HG02943 (cell line): Measurements from ENCODE around the gene CTNNA2.

Experiments used
- ATAC-seq: cut with Tn5 transposase; IDR thresholded peaks from one replicate; pipeline ENCODE4 v1.9.1; 2021; ENCODE audit warnings: mild to moderate bottlenecking, low read depth, moderate library complexity; ENCODE audit not compliant: unreplicated experiment

CTNNA2 gene

DNA sequence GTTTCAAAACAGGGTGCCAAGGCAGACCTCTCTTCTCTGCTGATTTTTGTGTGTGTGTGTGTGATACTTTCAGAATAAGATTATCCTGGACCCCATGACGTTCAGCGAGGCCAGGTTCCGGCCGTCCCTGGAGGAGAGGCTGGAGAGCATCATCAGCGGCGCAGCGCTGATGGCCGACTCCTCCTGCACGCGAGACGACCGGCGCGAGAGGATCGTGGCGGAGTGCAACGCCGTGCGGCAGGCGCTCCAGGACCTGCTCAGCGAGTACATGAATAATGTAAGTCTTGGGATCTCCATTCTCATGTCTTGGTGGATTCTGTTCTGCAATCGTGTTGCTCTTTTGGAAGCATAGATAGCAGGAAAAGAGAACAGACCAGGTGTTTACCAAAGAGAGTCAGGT is 396.7 kb downstream of the CTNNA2 start:
- ATAC-seq = no peak

DNA sequence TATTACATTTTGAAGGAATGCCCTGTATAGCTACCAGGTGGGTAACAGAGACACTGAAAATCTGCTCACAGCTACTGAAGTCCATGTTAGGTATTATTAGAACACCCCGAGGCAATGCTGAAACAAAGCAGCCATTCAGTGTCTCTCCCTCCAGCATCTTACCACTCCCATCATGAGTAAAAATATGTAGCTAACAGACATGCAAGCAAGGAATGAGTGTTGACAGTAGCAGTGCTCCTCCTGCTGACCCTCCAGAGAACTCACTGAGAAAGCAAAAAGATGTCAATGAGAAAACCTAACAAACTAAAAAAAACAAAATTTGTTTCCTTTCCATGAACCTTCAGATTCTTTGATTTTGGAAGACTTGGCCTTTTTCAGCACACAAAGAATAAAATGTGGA is 397.8 kb downstream of the CTNNA2 start:
- no peak for ATAC-seq

DNA sequence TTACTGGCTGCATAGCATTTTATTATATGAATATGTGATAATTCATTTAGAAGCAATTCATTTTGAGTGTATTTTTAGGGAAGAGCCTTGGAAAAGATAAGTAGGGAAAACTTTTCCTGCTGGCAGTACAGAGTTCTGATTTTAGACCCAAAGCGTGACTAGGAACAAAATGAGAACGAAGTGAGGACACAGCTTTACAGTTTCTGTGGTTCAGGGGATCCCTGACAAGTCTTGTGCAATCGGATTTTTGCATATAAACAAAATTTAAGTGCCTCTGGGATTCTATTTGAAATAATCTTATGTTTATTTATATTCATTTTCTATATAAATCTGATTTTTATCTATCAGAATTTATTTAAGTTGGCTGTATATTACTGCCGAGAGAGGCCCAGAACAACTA is 402.6 kb downstream of the CTNNA2 start:
- no peak for ATAC-seq

DNA sequence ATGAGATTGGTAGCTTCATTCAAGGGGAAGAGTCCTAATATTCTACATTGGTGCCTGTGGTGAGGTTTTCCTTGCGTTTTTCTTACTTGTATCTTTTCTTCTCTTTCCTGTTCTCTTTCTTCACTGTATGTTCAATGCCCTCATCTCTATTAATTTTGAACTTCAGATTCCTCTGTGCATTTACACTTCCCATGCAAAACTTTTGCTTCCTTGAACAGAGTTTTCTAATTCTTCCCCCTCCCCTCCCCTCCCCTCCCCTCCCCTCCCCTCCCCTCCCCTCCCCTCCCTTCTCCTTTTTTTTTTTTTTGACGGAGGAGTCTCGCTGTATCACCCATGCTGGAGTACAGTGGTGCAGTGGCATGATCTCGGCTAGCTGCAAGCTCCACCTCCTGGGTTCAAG is 403.4 kb downstream of the CTNNA2 start:
- ATAC-seq = no peak

DNA sequence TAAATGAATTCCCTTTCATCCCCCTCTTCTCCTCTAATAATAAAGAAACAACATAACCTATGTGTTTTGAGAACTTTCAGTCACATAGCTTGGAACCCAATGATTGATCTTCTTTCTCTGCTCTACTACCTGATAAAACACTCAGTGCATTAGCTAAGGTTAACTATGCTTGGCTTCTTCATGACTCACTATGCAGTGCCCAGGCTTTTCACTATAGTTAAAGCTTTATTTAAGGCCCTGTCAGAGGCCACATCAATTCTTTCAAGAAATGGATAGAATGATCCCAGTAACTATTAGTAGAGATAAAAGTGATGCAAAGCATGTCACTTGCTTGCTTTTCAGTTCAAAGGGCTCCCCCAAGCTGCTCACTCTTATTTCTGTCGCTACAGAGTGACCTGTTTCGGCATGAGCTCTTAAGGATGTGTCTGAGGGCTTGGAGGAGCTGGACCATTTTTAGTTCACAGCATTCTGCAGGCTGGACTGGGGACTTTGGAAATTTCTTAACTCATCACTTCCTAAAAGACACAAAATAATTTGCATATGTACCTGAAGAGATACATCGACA is 407.7 kb downstream of the CTNNA2 start:
- ATAC-seq = no peak

DNA sequence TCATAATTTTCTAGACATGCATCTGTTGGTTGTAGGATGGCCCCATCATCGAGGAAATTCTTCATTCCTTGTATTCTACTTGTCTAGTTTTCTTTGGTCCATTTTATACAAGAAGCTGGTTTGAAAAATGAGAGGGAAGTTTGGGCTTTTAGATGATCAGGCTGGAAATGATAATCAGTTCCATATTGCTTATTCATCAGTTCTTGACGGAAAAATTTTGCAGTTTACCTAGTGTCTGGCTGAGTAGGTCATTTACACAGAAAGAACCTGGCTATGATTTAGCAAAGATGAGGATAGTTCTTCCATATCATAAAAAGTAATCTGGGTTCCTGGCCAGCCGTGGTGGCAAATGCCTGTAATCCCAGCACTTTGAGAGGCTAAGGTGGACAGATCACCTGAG is 416.8 kb downstream of the CTNNA2 start:
- no peak for ATAC-seq

DNA sequence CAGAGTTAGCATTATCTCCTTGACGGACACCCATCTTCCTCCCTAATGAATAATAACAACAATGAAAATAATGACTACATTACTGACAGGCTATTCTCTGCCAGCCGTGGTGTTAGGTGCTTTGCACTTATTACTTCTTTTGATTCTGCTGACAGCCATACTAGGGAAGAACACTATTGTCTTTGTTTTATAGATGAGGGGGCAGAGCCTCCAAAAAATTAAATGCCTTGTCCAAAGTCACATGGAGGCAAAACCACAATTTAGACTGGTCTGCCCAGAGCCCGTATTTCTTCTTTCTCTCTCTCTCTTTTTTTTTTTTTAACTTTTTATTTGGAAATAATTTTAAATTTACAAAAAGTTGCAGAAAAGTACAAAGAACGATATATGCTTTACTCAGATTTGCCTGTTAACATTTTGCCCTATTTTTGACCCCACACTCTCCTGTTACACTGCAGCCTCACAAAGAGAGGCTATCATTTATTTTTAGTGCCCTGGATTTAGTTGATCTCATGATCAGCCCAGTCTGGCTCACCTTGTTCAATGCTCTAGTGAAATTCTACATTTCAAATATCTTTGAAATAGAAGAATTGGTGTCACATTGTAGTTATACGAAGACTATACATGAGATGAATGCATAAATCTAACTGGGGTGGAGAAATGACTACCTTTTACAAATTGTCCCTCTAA is 422.3 kb downstream of the CTNNA2 start:
- ATAC-seq = no peak

DNA sequence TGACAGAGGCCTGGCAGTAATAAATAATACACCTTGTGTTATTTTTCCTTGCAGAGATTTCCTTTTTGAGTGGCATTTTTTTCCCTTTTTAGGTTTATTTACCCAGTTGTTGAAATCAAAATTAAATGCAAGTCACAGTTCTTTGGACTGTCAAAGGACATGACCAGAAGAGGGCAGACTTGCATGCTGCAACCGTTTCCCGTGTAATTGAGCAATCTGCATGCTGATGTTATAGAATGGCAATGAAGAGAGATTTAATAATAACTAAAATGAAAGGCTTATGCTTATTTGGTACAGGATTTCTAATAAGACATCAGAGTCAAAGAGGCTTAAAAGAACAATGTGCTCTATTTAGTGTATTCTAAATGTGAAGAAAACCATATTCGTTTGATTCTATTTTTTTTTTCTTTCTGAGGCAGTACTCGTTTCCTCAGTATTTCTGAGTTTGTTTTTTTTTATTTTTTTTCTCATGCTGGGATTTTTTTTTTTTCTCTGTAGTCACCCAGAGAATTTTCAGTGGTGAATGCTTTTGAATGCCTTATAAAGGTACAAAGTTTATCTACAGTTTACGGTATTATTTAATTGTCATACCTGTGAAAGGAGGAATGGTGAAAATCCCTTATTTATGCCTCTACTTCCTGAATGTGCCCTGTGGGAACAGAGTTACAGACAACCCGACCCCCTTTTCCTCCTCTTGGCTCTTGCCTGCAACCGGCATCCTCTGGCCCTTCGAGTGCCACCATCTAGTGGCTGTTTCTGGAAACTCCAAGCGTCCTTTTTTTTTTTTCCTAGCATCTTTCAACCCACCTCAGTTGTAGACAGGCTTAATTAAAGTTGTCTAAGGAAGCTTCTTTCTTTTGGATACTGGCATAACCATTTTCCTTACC is 423.2 kb downstream of the CTNNA2 start:
- no peak for ATAC-seq

DNA sequence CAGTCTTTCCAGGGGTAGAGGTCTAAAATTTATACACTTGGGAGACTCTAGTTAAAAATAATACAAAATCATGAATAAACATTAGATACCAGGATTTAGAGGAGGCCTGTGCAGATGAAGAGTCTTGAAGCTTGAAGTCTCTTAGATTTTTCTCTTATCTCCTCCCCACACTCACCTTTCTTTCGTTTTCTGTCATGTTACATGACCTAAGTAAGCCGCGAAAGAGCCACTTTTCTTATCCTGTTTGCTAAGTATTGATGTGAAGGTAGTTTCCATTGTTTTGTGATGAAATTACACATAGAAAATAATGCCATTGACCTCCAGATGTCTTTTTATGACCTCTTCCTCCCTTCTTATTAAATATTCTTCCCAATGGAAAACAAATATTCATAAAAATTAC is 423.9 kb downstream of the CTNNA2 start:
- no peak for ATAC-seq

DNA sequence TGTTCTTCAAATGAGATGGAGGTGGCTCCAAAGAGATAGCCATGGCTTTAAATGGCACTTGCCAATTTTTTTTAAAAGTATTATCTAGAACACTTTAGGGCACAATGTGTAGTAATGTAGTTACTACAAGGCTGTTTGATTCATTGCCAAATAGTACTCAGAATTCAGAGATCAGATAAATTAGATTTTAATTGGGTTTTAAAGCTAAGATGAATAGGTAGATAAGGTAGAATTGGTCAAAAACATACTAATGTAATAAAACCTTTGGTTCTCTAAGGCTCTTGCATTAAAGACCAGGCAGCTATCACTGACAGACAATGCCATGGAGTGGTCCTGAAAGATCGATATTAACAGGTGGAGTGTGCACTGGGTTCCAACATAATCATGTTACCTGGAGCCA is 425.8 kb downstream of the CTNNA2 start:
- no peak for ATAC-seq

DNA sequence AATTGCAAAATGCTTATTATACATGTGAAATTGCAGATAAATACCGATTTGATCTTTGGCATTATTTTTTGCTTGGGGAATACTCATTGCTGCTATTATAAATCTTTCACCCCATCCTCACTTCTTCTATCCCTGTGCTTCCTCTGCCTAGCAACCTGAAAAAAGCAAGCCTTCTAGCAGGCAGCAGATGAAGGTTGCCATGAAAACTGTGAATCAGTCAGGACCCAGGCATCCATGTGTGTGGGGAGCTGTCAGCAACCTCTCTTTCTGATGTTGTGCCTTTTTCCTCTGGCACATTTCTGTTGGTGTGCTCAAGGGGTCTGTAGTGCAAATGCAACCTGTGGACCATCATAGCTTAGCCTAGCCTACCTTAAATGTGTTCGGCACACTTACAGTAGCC is 427.5 kb downstream of the CTNNA2 start:
- ATAC-seq = no peak

DNA sequence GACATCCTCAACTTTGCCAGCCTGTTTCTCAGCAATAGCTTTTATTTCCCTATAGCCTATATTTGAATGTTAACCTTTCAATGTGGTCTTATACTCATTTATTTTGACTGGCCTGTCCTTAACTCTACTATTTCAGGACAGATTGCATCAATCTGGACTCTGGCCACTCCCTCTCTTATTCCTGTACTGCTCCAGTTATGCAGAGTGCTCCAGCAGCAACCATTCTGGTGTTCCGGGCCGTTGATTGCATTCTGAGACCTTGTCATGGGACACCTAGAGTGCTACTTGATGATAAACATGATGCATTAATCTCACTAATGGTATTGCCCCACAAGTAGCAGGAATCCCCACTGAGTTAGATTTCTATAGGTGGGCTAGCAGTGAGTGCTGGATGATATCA is 428.3 kb downstream of the CTNNA2 start:
- ATAC-seq = no peak

DNA sequence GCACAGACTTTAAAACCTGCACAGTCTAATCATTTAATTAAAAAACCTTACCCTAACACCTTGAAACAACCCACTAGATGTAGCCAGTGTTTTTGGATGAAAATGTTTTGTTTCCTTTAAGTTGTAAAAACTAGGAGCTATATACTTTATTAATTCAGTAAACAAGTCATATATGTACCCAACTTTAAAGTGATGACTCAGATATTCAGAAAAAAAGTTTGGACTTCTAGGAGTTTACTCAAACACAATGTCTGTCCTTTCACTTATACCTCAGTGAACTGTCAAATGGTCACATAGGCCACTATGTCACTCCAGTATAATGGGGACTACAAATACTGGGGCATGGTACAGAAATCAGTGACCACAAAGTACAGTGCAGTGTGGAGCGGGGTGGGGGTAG is 431.4 kb downstream of the CTNNA2 start:
- no peak for ATAC-seq

DNA sequence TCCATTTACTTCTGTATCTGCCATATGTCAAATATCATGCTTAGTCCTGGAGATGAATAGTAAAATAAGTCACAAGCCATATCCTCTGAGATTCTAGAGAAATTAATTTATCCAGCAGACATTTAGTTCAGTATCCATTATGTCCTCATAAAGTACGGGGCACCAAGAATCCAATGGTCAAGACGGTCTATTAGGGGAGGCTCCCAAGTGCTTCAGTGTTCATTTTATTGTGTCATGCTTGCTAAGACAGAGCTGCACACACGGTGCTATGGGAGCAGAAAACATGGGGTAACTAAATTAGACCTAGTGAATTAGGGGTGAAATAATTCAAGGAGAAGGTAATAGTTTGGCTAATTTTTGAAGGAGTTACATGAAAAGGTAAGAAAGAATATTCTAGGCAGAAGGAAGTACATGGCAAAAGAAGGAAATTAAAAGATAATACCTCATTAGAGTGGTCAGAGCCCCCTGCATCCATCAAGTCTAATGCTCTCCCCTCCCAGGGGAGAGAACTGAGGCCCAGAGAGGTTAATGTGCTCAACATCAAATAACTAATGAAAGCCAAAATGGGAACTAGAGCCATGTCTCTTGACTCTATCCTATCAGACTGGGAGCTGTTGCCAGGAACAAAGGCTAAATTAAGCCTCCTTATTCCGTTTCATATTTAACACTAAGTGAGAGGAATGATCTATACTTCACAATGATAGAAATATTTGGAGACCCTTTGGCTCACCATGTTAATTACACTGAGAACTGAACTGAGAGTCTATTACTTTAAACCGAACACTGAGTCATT is 433.0 kb downstream of the CTNNA2 start:
- ATAC-seq = no peak

DNA sequence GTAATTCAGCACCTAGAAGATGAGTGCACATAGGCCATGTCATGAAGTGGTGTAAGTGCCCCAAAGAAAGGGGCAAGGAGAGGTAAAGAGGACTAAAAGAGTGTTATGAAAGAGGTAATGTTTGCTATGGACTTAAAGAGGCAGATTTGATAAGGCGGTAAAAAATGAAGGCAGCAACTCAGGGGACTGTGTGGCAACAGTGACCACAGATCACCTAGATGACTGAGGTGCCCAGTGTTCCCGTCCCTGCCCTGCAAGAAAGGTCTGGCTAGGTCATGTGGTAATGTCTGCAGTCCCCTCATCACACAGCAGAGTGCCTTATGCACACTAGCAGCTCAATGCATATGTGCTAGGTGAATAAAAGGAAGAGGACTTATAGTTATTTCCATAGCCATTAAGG is 434.9 kb downstream of the CTNNA2 start:
- ATAC-seq = no peak

DNA sequence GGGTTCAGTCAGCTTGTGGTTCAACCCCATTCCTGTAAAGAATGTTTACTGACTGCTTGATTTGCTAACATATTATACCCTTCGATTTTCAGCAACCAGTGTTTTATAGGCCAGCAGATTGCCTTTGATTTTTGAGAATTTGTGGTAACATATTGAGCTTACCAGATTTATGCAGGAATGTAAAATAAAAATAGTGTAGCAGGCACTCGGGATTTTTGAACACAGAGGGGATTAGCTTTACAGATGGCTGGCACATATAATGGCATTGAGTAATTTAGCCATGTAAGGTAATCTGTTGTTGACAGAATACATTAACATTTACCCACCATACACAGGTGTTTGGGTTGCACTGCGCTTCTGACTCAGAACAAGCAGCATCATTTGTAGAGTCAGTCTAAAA is 437.7 kb downstream of the CTNNA2 start:
- no peak for ATAC-seq

DNA sequence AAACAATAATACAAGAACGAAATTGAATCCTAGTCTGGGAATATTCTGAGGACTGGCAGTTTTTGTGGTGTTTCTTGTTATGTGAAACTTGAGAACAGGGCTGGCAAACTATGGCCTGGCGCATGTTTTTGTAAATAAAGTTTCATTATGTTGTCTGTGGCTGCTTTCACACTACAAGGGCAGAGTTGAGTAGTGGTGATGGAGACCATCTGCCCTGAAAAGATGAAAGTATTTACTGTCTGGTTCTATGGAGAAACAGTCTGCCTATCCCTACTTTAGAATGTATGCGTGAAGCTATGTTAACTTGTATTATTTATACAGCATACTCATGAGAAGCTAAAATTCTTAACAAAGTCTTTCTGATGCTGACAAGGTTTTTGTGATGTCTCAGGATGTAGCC is 439.8 kb downstream of the CTNNA2 start:
- ATAC-seq = no peak

DNA sequence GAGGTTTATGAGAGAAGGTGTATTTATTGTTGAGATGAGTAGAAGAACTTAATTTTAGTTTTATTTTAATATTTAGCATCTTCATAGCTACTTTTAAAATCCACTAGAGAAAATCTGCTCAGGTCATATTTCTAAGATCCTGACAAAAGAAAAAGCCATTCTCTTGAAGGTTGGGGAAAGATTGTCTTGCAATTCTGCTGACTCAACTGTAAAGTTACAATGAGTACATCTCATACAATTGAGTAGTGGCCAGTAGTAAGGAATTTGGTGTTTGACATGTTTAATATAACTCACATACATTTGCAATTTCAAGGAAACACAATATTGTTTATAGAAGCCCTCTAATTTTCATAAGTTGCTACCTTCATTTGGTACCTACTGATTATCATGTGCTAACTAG is 447.2 kb downstream of the CTNNA2 start:
- no peak for ATAC-seq

DNA sequence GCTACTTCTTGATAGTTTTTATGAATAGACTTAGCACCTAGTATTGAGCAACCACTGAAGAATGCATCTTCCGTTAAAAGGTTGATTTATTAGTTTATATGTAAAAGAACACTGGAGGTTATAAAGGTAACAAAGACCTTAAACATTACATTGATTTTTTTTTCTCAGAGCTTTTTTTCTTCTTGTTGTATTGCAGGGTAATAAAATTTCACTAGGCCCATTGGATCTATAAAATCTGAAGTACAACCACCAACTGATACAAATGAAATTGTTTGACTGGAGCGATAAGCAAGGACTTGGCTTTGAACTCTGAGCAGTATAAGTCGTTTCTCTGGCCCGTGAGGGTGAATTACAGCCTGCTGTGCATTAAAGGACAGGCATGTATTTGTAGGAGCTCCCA is 447.7 kb downstream of the CTNNA2 start:
- no peak for ATAC-seq

DNA sequence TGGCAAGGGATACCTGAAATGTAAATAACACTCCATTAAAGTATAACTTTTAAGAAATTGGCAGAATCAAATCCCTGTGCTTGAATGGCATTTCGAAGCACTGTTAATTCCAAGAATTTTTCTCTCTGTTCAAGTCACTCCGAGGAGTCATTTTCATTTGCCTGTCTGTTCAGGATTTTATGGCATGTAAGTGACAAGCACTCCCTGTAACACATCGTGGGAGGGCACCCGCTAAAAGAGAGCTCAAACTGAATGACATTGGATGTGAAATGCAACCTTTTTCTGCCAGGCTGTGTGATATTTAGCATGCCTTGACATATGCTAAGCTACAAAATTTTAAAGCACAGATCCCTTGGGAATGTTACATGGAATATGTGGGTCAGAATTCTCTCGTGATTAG is 452.1 kb downstream of the CTNNA2 start:
- ATAC-seq = no peak

DNA sequence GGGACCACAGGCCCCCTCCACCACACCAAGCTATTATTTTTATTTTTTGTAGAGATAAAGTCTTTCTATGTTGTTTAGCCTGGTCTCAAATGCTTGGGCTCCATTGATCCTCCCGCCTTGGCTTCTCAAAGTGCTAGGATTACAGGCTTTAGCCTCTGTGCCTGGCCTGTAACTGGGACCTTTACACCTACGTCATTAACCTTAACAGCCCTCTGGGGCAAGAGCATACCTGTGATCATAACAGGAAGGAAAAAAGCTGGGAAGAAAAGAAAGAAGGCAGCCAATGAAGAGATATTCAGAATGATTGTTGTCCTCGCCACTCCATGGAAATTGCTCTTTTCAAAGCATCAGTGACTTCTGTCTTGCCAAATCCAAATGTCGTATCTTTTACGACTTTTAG is 453.5 kb downstream of the CTNNA2 start:
- ATAC-seq = no peak
